Fibroblast of lung (primary cell): Measurements from ENCODE around the gene PRDM13.

Experiments used
- EZH2 ChIP-seq: IDR thresholded peaks from 2 replicates; pipeline ENCODE4 v1.5.1; 2012; ENCODE audit warnings: low read length, control low read depth, mild to moderate bottlenecking; ENCODE audit errors: missing control alignments
- TF ChIP-seq, protein P1 (sequence below), 2 donors: IDR thresholded peaks in 1 of 2; conservative IDR thresholded peaks in 1 of 2; 1 replicate in 1 of 2; 2 replicates in 1 of 2; pipeline ENCODE4 v1.5.1; 2011 to 2012; ENCODE audit warnings: low read length in 2 of 2, control low read depth in 1 of 2, inconsistent platforms in 1 of 2, low read depth in 1 of 2, mild to moderate bottlenecking in 1 of 2

DNA sequence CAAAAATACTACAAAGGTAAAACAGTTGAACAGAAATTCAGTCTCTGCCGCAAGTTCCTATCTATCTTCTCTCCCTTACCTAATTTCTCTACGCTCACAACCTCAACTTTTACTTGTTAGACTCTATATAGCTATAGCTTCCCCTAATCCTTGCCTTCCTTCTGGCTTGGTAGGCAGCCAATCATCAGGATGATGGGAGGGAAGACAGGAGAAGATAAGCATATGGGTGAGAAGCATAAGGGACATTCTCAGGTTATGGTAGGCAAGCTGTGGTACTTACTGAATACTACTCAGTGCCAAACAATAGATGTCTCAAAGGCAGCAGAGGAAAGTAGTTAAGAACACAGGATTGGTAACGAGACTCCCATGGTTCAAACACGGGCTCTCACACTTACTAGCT is 46.0 kb upstream of the PRDM13 start:
- TF ChIP-seq, protein P1, sequence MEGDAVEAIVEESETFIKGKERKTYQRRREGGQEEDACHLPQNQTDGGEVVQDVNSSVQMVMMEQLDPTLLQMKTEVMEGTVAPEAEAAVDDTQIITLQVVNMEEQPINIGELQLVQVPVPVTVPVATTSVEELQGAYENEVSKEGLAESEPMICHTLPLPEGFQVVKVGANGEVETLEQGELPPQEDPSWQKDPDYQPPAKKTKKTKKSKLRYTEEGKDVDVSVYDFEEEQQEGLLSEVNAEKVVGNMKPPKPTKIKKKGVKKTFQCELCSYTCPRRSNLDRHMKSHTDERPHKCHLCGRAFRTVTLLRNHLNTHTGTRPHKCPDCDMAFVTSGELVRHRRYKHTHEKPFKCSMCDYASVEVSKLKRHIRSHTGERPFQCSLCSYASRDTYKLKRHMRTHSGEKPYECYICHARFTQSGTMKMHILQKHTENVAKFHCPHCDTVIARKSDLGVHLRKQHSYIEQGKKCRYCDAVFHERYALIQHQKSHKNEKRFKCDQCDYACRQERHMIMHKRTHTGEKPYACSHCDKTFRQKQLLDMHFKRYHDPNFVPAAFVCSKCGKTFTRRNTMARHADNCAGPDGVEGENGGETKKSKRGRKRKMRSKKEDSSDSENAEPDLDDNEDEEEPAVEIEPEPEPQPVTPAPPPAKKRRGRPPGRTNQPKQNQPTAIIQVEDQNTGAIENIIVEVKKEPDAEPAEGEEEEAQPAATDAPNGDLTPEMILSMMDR (conservative IDR thresholded peaks at IDR 0.05 in 1 of 2, IDR thresholded peaks at IDR 0.05 in 1 of 2; ENCODE audit: low read depth in 1 of 2, low read length in 2 of 2): no peak
- TF ChIP-seq EZH2: no peak
